K562 (cell line): ENCODE results near the gene TIGD7. TPM values are rescaled to one million over a fixed set of nuclear protein-coding genes. Genes with fewer than 3 reads are reported as not detected.
A peak's percentile ranks its signal among the peaks of the same experiment; 100 is the strongest.

Experiments used
- CREBBP ChIP-seq: IDR thresholded peaks from one replicate; pipeline ENCODE4 v1.6.1; 2012; ENCODE audit warnings: low read depth, mild to moderate bottlenecking, control low read depth, inconsistent platforms, low read length
- DMBX1 ChIP-seq: fragments of 250-450 bp; sonication (Bioruptor Pico); IDR thresholded peaks from 2 replicates; pipeline ENCODE4 v1.8.0; 2022; ENCODE audit warnings: inconsistent platforms, mild to moderate bottlenecking, moderate library complexity, borderline replicate concordance
- DPF2 ChIP-seq: fragments of 450-650 bp; IDR thresholded peaks from 2 replicates; pipeline ENCODE4 v1.6.1; 2016
- EWSR1 ChIP-seq: fragments of 450-650 bp; IDR thresholded peaks from 2 replicates; pipeline ENCODE4 v1.6.1; 2018; ENCODE audit warnings: borderline replicate concordance, mild to moderate bottlenecking, low read depth, moderate library complexity; ENCODE audit not compliant: partially characterized antibody
- FOXP1 ChIP-seq: sonication (generic); formaldehyde crosslinking; IDR thresholded peaks from 2 replicates; pipeline ENCODE4 v1.8.0; 2022; ENCODE audit warnings: mild to moderate bottlenecking, missing genetic modification reagents
- GABPB1 ChIP-seq: sonication (generic); formaldehyde crosslinking; IDR thresholded peaks from 2 replicates; pipeline ENCODE4 v1.8.0; 2022; ENCODE audit warnings: mild to moderate bottlenecking, missing genetic modification reagents
- GTF2E2 ChIP-seq: fragments of 200-800 bp; sonication (Bioruptor generic); IDR thresholded peaks from 2 replicates; pipeline ENCODE4 v1.6.1; 2016; ENCODE audit warnings: missing genetic modification characterization, missing compliant biosample characterization
- HDAC8 ChIP-seq: fragments of 450-650 bp; IDR thresholded peaks from 2 replicates; pipeline ENCODE4 v1.6.1; 2016; ENCODE audit warnings: mild to moderate bottlenecking, missing genetic modification characterization, moderate library complexity, missing compliant biosample characterization
- HSF4 ChIP-seq: fragments of 250-450 bp; sonication (Bioruptor Pico); IDR thresholded peaks from 2 replicates; pipeline ENCODE4 v2.1.2; 2022; ENCODE audit warnings: mild to moderate bottlenecking, moderate library complexity, borderline replicate concordance
- MAZ ChIP-seq, 2 experiments: fragments of 450-650 bp in 1 of 2; sonication (generic) in 1 of 2; formaldehyde crosslinking; IDR thresholded peaks in 1 of 2; conservative IDR thresholded peaks in 1 of 2; 2 replicates each; pipeline versions ENCODE4 v1.4.0 to v1.5.0; 2020; ENCODE audit warnings: mild to moderate bottlenecking in 1 of 2, missing genetic modification reagents in 1 of 2
- MED1 ChIP-seq: sonication (generic); formaldehyde crosslinking; IDR thresholded peaks from 2 replicates; pipeline ENCODE4 v1.8.1; 2023; ENCODE audit warnings: missing genetic modification reagents, borderline replicate concordance
- MEF2D ChIP-seq: conservative IDR thresholded peaks from 2 replicates; pipeline ENCODE4 v1.6.1; 2016; ENCODE audit warnings: low read depth, missing genetic modification characterization, missing compliant biosample characterization
- POLR3G ChIP-seq: IDR thresholded peaks from 2 replicates; pipeline ENCODE4 v1.6.1; 2011; ENCODE audit not compliant: insufficient read length, insufficient replicate concordance; ENCODE audit errors: extremely low read depth
- TFAM ChIP-seq: fragments of 250-450 bp; sonication (Bioruptor Pico); conservative IDR thresholded peaks from 2 replicates; pipeline ENCODE4 v1.5.0; 2021; ENCODE audit warnings: mild to moderate bottlenecking, moderate library complexity
- ZKSCAN8 ChIP-seq: fragments of 200-800 bp; sonication (Bioruptor generic); IDR thresholded peaks from 2 replicates; pipeline ENCODE4 v1.6.1; 2016; ENCODE audit warnings: missing genetic modification characterization, missing compliant biosample characterization
- ZNF121 ChIP-seq: sonication (generic); formaldehyde crosslinking; conservative IDR thresholded peaks from 2 replicates; pipeline ENCODE4 v1.8.0; 2022; ENCODE audit warnings: missing genetic modification reagents
- ZNF316 ChIP-seq: fragments of 450-650 bp; IDR thresholded peaks from 2 replicates; pipeline ENCODE4 v1.6.1; 2016
- ZNF324 ChIP-seq: fragments of 250-450 bp; sonication (Bioruptor Pico); IDR thresholded peaks from 2 replicates; pipeline ENCODE4 v1.4.0; 2020; ENCODE audit warnings: mild to moderate bottlenecking
- ZNF57 ChIP-seq: fragments of 450-650 bp; formaldehyde crosslinking; IDR thresholded peaks from 2 replicates; pipeline ENCODE4 v1.4.0; 2020; ENCODE audit warnings: mild to moderate bottlenecking, moderate library complexity
- polyA plus RNA-seq, 8 experiments: library from polyadenylated mRNA; depleted of rRNA in 4 of 8; stranded (reverse) in 5 of 8; unstranded in 3 of 8; fragments of >200 nt; fragmentation: Nextera tagmentation in 2 of 8; fragmentation: Illumina TruSeq in 1 of 8; extraction: Ambion mirVana in 2 of 8; extraction: Trizol in 1 of 8; gene quantifications; 2 replicates each; pipeline versions ENCODE4 v1.2.1 to v1.2.3, GENCODE V29; 2011 to 2014; ENCODE audit warnings: inconsistent platforms in 1 of 8, missing spikeins in 1 of 8
- total RNA-seq, 7 experiments: library from RNA; depleted of rRNA in 6 of 7; stranded (reverse); fragments of >200 nt in 6 of 7; fragmentation: Illumina TruSeq in 2 of 7; extraction: Trizol in 2 of 7; gene quantifications; 2 replicates each; pipeline versions ENCODE4 v1.2.1 to v1.2.3, GENCODE V29; 2011 to 2021; ENCODE audit warnings: low replicate concordance in 1 of 7
- TF ChIP-seq, protein P1 (sequence below): fragments of 250-450 bp; sonication (Bioruptor Pico); IDR thresholded peaks from 2 replicates; pipeline ENCODE4 v1.5.0; 2021; ENCODE audit warnings: mild to moderate bottlenecking, moderate library complexity
- TF ChIP-seq, protein P2 (sequence below), 2 experiments: IDR thresholded peaks; 2 replicates each; pipeline ENCODE4 v1.6.1; 2011; ENCODE audit warnings: borderline replicate concordance in 1 of 2, control low read depth in 1 of 2, low read depth in 1 of 2, low read length in 1 of 2, mild to moderate bottlenecking in 1 of 2, mixed read lengths in 1 of 2, moderate library complexity in 1 of 2; ENCODE audit not compliant: insufficient read depth in 1 of 2, insufficient read length in 1 of 2, poor library complexity in 1 of 2, severe bottlenecking in 1 of 2; ENCODE audit errors: extremely low read depth in 1 of 2
- TF ChIP-seq, protein P3 (sequence below): fragments of 450-650 bp; formaldehyde crosslinking; IDR thresholded peaks from 2 replicates; pipeline ENCODE4 v1.4.0; 2020; ENCODE audit warnings: mild to moderate bottlenecking, moderate library complexity

TIGD7 gene
- total and polyA plus RNA-seq, 9 of the 15 experiments (the other 6 are each of a cell fraction or from before 2014, with no cell fraction given), result 0.84 to 10.7 (median 6.7) TPM

DNA sequence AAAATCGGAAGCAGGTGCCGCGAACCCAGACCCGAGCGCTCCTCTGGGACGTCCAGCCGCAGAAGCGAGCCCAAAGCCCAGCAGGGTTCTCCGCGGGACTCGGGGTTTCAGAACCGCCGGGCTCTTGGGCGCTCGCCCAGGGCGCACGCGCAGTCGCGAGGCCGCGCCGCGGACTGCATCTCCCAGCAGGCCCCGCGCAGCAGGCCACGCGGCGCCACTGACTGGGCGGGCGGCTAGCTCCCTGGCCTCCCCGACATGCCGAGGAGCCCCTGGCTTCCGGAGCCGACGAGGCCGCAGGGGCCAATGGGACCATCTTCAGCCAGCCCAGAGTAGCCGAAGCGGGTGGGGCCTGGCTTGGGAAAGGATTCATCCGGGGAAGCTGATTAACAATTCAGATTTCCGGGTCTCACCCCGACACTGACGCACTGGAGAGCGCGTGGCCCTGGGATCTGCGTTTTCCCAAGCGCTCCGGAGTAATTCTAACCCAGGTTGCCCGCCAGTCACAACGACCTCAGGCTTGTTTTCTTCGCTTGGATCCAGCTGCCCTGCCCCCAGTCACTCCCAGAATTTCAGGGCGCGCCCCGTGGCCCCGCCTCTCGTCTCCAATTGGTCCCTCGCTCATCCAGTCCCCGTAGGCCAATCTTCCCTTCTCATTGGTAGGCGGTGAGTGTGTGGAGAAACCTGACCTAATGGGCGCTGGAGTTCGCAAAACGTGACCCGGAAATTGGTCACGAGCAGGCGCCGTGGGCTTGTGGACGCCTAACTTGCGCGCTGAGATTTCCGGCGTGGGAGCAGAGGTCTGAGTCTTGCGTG lies 22.3 kb downstream of the TIGD7 start, which contains the start of gene ZNF263 (continued):
- TF ChIP-seq POLR3G, result no peak
- no peak for TF ChIP-seq HSF4 (CRISPR knock-in tag)
- no peak for TF ChIP-seq HDAC8 (tag)
- TF ChIP-seq MAZ (CRISPR knock-in tag; conservative IDR thresholded peaks at IDR 0.05 in 1 of 2, IDR thresholded peaks at IDR 0.05 in 1 of 2), result peak; percentile 51 to 58; a peak in 3 of 4 replicates
- no peak for TF ChIP-seq ZNF57
- TF ChIP-seq GABPB1 (CRISPR knock-in tag), result peak; percentile 95
- no peak for TF ChIP-seq MED1 (CRISPR knock-in tag)
- no peak; the same call in 1 of the 2 replicates for TF ChIP-seq ZNF324 (CRISPR knock-in tag)
- TF ChIP-seq, protein P1, sequence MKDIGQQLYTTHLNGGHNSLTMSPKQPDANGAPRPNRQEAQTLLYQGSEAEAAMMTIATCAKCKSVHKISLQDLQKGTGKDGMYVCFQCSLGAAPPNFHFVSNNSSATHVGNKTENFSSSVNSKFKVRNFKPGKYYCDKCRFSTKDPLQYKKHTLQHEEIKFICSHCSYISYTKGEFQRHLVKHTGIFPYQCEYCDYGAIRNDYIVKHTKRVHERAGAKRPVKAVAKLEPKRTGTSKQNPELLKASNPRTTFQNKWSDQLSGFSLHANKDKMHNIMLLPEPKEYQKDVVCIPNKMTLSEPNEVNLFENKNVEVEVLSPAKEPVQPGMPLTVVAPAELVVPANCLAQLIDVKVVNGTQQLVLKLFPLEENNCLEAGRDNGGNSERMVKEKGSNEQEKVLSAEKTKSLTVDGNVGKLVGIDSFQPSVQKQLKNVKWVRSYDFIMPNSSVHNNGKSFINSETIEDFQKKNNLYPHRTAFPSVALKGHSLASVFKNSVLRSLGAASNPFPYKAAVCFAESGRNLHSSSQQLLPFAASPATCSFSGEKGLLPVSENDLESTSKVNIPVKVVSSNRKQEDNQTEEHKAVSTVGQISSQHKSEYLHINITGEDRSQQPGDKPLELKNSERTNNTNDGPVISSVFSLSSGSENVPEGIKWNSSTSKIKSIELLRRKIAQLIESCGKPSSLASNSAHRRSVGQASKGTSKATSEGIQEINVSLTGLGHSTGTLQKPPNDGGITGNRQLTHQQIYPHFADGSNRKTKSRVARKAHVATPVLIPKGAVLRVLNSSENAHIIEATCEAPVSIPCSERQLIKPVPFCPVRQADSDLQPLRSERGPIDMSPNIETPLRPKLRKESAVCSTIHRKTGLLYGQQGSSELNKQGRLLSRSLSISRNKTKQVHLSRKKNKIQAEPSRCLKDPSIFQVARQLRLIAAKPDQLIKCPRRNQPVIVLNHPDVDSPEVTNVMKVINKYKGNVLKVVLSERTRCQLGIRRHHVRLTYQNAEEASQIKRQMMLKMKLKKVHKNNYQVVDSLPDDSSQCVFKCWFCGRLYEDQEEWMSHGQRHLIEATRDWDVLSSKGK (CRISPR knock-in tag), result no peak
- no peak for TF ChIP-seq FOXP1
- TF ChIP-seq DPF2, result peak; percentile 52; the same call in 1 of the 2 replicates
- TF ChIP-seq ZKSCAN8 (CRISPR knock-in tag), result no peak
- TF ChIP-seq TFAM (CRISPR knock-in tag), result no peak
- no peak for TF ChIP-seq ZNF316
- TF ChIP-seq CREBBP, result no peak
- TF ChIP-seq GTF2E2 (tag), result peak; percentile 53; the same call in 1 of the 2 replicates
- TF ChIP-seq, protein P2, sequence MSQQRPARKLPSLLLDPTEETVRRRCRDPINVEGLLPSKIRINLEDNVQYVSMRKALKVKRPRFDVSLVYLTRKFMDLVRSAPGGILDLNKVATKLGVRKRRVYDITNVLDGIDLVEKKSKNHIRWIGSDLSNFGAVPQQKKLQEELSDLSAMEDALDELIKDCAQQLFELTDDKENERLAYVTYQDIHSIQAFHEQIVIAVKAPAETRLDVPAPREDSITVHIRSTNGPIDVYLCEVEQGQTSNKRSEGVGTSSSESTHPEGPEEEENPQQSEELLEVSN (IDR thresholded peaks at IDR 0.05; ENCODE audit: borderline replicate concordance in 1 of 2, extremely low read depth in 1 of 2, insufficient read depth in 1 of 2, insufficient read length in 1 of 2, low read depth in 1 of 2, low read length in 1 of 2, poor library complexity in 1 of 2, severe bottlenecking in 1 of 2), result peak; percentile 91 to 96
- no peak for TF ChIP-seq EWSR1
- 0 out of 2 replicates have a peak, but pooled peaks have one; percentile 36 for TF ChIP-seq DMBX1 (CRISPR knock-in tag)
- TF ChIP-seq MEF2D (tag), result no peak
- TF ChIP-seq ZNF121 (CRISPR knock-in tag), result no peak
- TF ChIP-seq, protein P3, sequence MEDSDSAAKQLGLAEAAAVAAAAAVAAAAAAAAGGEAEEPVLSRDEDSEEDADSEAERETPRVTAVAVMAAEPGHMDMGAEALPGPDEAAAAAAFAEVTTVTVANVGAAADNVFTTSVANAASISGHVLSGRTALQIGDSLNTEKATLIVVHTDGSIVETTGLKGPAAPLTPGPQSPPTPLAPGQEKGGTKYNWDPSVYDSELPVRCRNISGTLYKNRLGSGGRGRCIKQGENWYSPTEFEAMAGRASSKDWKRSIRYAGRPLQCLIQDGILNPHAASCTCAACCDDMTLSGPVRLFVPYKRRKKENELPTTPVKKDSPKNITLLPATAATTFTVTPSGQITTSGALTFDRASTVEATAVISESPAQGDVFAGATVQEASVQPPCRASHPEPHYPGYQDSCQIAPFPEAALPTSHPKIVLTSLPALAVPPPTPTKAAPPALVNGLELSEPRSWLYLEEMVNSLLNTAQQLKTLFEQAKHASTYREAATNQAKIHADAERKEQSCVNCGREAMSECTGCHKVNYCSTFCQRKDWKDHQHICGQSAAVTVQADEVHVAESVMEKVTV (CRISPR knock-in tag), result no peak
